ENCODE results near the gene C1orf115.

The C1orf115 gene

GRCh38 chr1:220705782-220706181 lies 15.6 kb downstream of the C1orf115 start:
- H3K4me1 ChIP-seq = no peaks in the 10 kb centered on the region
- no peak for DNase-seq
- no peaks in the 10 kb centered on the region for H3K36me3 ChIP-seq
- intact Hi-C loops (cut with DNase I; ENCODE audit: low total_unique reads) = no loop called here
- TF ChIP-seq, protein P1, sequence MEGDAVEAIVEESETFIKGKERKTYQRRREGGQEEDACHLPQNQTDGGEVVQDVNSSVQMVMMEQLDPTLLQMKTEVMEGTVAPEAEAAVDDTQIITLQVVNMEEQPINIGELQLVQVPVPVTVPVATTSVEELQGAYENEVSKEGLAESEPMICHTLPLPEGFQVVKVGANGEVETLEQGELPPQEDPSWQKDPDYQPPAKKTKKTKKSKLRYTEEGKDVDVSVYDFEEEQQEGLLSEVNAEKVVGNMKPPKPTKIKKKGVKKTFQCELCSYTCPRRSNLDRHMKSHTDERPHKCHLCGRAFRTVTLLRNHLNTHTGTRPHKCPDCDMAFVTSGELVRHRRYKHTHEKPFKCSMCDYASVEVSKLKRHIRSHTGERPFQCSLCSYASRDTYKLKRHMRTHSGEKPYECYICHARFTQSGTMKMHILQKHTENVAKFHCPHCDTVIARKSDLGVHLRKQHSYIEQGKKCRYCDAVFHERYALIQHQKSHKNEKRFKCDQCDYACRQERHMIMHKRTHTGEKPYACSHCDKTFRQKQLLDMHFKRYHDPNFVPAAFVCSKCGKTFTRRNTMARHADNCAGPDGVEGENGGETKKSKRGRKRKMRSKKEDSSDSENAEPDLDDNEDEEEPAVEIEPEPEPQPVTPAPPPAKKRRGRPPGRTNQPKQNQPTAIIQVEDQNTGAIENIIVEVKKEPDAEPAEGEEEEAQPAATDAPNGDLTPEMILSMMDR (IDR thresholded peaks at IDR 0.05) = no peak
- H3K27ac ChIP-seq = no peak overlapping the region
- no peak overlapping the region for H3K4me3 ChIP-seq
- no peaks in the 10 kb centered on the region for H3K9me3 ChIP-seq
- H3K27me3 ChIP-seq = no peaks in the 10 kb centered on the region

DNA sequence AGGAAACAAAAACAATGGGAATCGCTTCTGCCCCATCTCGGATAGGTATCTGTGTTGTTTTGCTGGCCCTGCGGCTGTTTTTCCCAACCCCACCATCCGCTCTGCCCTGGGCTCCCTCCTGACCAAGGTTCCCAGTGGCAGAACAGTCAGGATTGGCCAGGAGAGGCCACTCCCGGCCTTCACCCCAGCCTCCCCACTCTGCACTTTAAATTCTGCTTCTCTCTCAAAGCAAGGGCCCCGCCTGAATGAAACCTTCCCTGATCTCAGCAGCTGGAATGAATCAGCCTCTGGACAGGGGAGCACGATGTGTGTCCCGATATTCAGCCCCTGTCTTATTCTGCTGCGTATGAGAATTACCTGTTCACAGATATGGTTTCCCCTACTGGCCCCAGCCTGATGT lies 16.3 kb downstream of the C1orf115 start:
- no peaks in the 10 kb centered on the region for H3K27me3 ChIP-seq
- no peak overlapping the region for H3K27ac ChIP-seq
- intact Hi-C loops (cut with DNase I; ENCODE audit: low total_unique reads) = no loop called here
- no peaks in the 10 kb centered on the region for H3K36me3 ChIP-seq
- no peaks in the 10 kb centered on the region for H3K4me1 ChIP-seq
- no peak for DNase-seq
- H3K9me3 ChIP-seq = no peaks in the 10 kb centered on the region
- TF ChIP-seq, protein P1 (IDR thresholded peaks at IDR 0.05) = no peak
- H3K4me3 ChIP-seq = no peak overlapping the region

GRCh38 chr1:220707160-220707559 lies 17.0 kb downstream of the C1orf115 start:
- no peaks in the 10 kb centered on the region for H3K27me3 ChIP-seq
- no peak for DNase-seq
- no peak overlapping the region for H3K4me3 ChIP-seq
- TF ChIP-seq, protein P1 (IDR thresholded peaks at IDR 0.05) = no peak
- no peaks in the 10 kb centered on the region for H3K36me3 ChIP-seq
- H3K27ac ChIP-seq = no peak overlapping the region
- no peaks in the 10 kb centered on the region for H3K4me1 ChIP-seq
- intact Hi-C loops (cut with DNase I; ENCODE audit: low total_unique reads) = no loop called here
- H3K9me3 ChIP-seq = no peaks in the 10 kb centered on the region

- H3K27ac ChIP-seq = no peak overlapping the region
- no peaks in the 10 kb centered on the region for H3K9me3 ChIP-seq
- TF ChIP-seq, protein P1 (IDR thresholded peaks at IDR 0.05) = no peak
- intact Hi-C loops (cut with DNase I; ENCODE audit: low total_unique reads) = no loop called here
- no peaks in the 10 kb centered on the region for H3K36me3 ChIP-seq
- no peaks in the 10 kb centered on the region for H3K27me3 ChIP-seq
- H3K4me1 ChIP-seq = no peaks in the 10 kb centered on the region
- H3K4me3 ChIP-seq = no peak overlapping the region
- no peak for DNase-seq
Measured at GRCh38 chr1:220708244-220708643, 18.1 kb downstream of the C1orf115 start.

GRCh38 chr1:220708936-220709801 lies 19.0 kb downstream of the C1orf115 start:
- no peaks in the 10 kb centered on the region for H3K9me3 ChIP-seq
- no peak overlapping the region for H3K27ac ChIP-seq
- intact Hi-C loops (cut with DNase I; ENCODE audit: low total_unique reads) = no loop called here
- no peak overlapping the region for H3K4me3 ChIP-seq
- DNase-seq = no peak
- no peaks in the 10 kb centered on the region for H3K4me1 ChIP-seq
- no peaks in the 10 kb centered on the region for H3K36me3 ChIP-seq
- no peaks in the 10 kb centered on the region for H3K27me3 ChIP-seq
- TF ChIP-seq, protein P1 (IDR thresholded peaks at IDR 0.05) = no peak

Data from tibial artery (tissue), 4 donors.